SK-N-SH treated with all-trans-retinoic acid at 6 μM for 48 hours (cell line): ENCODE results near the gene AGMO.

Experiments
- PATZ1 ChIP-seq: fragments of 250-450 bp; sonication (Bioruptor Pico); IDR thresholded peaks from 2 replicates; pipeline ENCODE4 v1.8.0; 2020; ENCODE audit warnings: mild to moderate bottlenecking, moderate library complexity, borderline replicate concordance
- PPARA ChIP-seq: fragments of 250-450 bp; sonication (Bioruptor Pico); IDR thresholded peaks from 2 replicates; pipeline ENCODE4 v1.5.0; 2020; ENCODE audit warnings: mild to moderate bottlenecking, borderline replicate concordance
- RARB ChIP-seq: fragments of 250-450 bp; sonication (Bioruptor Pico); IDR thresholded peaks from 2 replicates; pipeline ENCODE4 v1.8.0; 2021; ENCODE audit warnings: mild to moderate bottlenecking, moderate library complexity
- ZC3H10 ChIP-seq: fragments of 250-450 bp; sonication (Bioruptor Pico); IDR thresholded peaks from 2 replicates; pipeline ENCODE4 v1.5.1; 2021; ENCODE audit warnings: mild to moderate bottlenecking, moderate library complexity
- ZNF70 ChIP-seq: fragments of 450-650 bp; formaldehyde crosslinking; IDR thresholded peaks from 2 replicates; pipeline ENCODE4 v1.5.0; 2020; ENCODE audit warnings: mild to moderate bottlenecking, moderate library complexity

GRCh38 chr7:15158141-15158810 lies 403.5 kb downstream of the AGMO start:
- TF ChIP-seq ZC3H10 (CRISPR knock-in tag) = no peak
- TF ChIP-seq PATZ1 (CRISPR knock-in tag) = no peak
- no peak for TF ChIP-seq RARB
- no peak for TF ChIP-seq ZNF70 (CRISPR knock-in tag)
- no peak for TF ChIP-seq PPARA (CRISPR knock-in tag)
